GM18507 (cell line): ENCODE measurements around the gene UVRAG.
A peak's percentile ranks its signal among the peaks of the same experiment; 100 is the strongest.

Source experiments
- DNase-seq: peaks from one replicate; pipeline ENCODE4 v3.0.0; 2011; ENCODE audit warnings: low read depth; ENCODE audit not compliant: insufficient read length; ENCODE audit errors: extremely low spot score
- FAIRE-seq: peaks from 2 replicates; lab custom pipeline; 2011; peaks lifted over from hg19 to GRCh38; lab: Jason Lieb, UNC

The UVRAG gene

DNA sequence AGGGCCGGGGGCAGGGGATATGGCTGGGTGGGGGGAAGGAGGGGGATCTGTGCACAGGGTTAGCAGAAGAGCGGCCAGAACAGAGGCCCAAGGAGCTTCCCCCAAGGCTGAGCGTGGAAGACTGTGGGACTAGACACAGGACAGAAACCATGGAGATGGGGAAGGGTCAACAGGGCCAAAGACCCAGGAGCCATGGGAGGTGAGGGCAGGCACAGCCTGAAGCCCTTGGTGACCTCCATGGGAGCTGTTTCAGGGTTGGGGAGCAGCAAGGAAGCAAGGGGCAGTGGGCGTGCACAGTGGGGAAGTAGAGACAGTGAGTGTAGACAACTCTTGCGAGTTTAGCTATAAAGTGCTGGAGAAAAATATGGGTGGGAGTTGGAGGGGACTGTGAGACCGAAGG lies 334.7 kb downstream of the UVRAG start:
- DNase-seq = no peak
- FAIRE-seq = no peak

DNA sequence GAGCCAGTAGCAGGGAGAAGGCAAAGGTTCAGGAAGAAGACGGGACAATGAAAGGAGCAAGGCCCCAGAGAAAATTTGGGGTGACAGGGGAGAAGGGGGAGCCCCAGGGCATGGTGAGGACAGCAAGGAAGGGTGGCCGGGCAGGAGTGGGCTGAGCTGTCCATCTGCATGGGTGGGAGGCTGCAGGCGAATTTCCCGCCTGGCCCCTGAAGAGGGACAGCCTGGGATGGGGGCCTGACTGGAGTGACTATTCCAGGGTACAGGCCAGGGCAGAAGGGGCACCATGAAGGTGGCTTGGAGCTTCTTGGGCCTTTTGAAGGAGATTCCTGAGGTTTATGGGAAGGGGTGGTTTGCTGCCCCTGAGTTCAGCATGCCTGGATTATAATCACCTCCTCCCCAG lies 335.1 kb downstream of the UVRAG start:
- FAIRE-seq (no peak), DNase-seq (no peak)

DNA sequence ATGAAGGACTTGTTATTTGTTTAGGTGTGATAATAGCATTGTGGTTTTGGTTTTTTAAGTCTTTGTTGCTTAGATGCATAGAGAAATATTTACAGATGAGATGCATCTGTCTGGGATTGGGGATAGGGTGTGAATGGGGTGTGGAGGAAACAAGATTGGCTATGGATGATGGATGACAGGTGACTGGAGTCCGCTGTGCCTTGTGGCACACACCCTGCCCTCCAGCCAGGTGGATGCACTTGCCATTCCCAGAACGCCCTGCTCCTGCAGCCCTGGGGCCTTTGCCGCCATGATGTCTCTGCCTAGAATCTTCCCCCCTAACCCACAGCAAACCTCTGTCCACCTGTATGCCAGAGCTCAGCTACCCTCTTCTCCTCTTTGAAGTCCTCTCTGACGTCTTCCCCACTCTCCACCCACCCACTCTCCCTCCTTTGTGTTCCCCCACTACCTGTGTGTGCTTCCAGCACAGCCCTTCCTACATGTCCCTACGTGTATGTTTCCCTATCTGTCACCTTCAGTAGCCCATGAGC lies 336.6 kb downstream of the UVRAG start:
- FAIRE-seq = no peak
- DNase-seq = no peak

DNA sequence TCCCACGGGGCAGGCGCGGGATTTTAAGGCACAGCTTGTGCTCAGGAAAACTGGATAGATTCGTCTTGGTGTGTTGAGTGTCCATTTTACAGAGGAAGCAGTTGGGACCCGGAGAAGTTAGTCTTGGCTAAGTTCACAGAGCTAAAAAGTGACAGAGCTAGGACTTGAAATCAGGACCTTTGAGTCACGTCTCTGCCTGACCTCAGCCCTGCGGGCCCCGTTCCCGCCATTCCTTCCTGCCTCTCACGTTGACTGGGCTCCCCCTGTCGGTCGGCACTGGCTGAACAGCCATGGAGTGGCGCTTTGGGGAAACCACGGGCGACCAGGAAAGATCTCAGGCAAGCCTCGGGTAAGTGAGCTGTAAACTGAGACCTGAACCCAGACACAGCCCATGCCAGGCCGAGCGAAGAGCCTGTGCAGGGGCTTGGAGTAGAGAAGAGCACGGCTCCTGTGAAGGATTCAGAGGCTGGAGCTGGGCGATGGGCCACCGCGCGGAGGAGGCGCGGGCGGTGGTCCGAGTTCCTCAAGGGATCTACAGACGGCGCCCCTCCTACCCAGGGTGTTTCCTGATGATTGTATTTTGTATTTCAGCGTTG lies 337.2 kb downstream of the UVRAG start:
- FAIRE-seq (peak; percentile 91), DNase-seq (peak; percentile 87)

DNA sequence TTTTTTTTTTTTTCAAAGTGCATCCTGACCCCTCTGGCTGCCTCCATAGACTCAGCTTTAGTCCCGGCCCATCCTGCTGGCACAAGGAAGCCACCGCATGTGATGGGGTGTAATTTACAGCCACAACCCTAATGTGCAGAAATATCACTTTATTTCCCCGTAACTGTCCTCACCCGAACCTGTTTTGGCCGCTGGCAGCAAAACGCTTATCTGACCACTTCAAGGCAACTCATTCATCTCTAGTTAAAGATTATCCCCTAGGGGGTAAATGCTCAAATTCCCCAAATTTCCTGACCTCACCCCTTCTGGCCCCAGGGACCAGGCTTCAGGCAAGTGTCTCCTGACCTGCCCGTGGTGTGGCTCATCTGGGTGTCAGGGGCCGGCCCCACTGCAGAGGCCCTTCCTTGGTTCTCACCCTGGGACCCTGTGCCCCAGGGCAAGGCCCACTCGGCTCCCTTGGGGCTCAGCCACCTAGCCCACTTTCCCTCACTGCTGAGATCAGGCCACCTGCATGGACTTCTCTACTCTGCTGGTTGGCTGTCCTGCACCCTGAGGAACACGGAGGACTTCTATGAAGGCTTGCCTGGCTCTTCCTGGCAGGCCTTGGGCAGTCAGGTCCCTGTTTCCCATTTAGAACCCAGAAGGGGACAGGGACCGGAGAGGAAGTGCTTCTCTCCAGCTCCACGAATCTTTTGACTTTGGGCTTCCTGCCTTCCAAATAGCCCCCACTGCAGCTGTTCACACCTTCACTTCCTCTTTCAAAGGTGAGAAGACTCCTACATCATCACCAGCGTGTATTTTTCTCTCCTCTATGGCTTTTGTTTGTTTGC lies 337.9 kb downstream of the UVRAG start:
- no peak for DNase-seq
- FAIRE-seq = peak; percentile 81

DNA sequence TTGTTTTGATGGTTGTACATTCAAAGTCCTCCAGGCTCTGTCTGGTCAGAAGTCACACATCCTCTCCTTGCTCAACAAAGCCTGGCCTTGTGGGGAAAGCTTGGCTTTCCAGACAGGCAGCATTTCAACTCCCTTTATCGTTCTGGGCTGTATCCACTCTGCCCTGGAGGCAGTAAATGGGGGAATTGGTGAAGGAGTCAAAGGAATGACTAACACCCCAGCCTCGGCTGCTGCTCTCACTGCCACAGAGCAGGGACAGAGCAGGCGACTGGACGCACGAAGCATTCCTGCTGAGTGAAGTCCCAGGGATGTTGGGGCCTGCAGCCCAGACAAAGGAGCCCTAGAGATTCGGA lies 338.5 kb downstream of the UVRAG start:
- FAIRE-seq (no peak), DNase-seq (no peak)

DNA sequence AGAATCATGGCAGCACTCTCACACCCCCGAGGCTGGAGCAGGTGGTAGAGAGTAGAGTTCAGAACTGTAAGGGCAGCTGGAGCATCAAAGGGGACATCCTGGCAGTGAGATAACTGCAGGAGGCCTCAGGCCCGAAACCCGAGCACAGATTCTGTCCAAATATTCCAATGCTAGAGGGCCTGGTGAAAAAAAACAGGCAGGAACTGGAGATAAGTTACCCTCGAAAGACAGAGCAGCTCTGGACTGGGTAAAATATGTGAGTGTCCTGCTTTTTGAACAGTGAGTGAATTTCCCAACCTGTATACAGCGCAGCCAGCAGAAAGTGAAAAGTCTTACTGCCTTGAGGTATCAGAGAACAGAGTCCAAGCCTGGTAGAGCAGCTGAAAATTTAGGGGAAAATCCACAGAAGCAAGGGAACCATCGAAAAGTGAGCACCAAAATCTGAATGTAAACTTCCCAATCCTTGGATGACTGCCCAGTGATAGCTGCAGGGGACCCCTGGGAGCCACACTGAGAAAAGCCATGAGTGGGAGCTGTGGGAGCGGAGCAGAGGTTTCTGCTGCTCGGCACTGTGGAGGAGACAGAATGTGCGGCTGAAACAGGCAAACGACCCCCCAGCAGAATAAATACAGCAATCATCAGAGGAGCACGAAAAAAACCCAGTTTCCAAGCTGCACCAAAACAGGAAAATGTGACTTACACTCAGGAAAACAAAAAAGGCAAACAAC lies 340.7 kb downstream of the UVRAG start:
- no peak for DNase-seq
- no peak for FAIRE-seq

DNA sequence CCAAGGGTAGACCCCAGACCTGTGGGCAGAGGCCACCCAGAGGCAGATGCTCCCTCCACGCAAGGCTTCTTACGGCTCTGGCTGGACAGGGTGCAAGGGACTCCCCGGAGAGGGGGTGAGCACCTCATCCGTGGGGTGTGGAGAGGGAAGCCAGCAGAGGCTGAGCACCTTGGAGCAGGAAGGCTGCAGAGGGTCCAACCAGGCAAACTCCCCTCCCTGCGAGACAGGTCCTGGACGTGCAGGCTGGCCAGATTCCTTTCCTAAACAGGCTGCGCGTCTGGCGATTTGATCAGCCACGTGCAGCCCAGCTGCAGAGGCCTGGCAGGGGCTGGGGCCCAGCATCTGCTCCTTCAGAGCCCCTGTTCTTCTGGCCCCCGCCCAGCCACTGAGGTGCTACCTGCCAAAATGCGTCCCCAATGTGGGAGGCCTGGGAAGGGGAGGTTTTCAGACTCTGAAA lies 342.0 kb downstream of the UVRAG start:
- DNase-seq (no peak), FAIRE-seq (no peak)

DNA sequence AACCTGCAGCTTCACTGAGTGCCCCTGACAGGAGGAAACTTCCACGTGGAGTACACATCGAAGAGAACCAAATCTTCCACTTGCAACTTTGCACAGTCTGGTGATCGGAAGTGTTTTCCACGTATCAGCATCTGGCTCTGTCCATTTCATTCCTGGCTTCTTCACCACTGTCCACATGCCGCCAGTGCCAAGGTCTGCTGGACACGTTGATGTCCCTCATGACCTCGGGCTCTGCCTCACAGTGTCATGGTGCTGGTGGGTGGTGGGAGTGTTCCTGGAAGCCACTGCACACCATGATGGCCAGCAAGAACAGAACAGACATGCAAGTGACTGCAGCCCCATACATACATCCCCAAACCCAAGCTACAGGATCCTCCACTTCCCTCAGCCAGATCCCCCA lies 342.9 kb downstream of the UVRAG start:
- no peak for FAIRE-seq
- no peak for DNase-seq

DNA sequence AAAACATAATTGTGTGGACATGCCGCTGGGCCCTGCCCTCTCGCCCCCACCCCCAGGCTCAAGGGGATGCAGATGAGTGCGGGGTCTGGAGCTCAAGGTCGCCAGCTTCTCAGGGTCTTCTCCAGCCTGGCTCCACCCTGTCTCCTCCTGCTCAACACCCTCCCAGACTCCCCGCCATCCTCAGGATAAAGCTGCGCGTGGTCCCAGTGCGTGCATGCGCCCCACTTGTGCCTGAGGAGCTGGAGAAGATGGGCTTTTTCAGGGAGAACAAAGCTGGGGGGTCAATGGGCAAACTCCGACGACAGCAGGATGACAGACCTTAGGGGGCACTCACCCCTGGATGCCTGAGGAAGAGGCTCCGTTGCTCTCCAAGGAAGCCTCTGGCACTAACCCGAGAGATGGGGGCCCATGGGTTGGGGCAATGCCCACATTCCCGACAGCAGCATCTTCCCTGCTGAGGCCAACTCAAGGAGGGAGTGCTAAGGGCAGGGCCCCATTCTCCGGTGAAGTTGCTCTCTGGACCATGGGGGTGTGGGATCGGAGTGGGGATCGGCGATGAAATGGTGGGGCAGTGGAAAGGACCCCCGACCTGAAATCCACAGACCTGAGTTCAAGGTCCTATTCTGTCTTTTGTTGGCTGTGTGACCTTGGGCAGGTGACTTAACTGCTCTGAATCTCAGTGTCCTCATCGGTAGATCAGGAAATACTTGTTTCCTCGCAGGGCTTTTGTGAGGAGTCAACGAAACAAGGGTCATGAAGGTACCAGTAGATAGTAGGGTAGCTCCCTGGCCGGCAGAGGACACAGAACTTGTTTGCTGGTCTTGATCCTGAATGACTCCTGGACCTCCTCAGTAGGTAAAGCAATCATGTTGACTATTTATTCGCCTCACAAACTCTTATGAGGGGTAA lies 343.6 kb downstream of the UVRAG start:
- FAIRE-seq (no peak), DNase-seq (no peak)

DNA sequence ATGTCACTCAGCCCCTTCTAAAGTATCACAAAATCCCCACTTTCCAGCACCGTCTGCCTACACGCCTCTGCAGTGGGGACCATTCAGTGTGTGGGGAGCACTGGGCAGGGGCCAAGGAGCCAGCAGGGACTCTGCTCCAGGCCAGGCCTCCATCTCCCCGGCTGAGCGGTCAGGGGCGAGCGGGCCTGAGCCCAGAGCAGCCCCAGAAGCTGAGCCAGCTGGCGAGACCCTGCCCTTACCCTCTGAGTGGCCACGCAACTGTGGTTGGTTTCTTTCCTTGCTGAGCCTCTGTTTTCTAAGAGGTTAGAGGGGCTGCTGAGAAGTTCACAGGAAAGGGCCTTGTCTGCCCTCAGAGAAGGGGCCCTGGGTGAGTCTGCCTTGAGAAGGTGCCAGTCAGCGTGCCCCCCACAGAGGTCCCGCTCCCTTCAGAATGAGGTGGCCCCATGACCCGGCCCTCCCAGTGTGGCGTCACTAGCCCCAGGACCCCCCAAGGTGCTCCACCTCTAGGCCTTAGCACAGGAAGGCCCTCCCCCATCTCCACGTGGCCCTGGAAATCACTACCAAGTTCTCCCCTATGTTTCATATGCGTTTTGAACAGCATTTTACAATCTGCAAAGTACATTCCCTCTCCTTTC lies 344.4 kb downstream of the UVRAG start:
- FAIRE-seq (no peak), DNase-seq (no peak)

DNA sequence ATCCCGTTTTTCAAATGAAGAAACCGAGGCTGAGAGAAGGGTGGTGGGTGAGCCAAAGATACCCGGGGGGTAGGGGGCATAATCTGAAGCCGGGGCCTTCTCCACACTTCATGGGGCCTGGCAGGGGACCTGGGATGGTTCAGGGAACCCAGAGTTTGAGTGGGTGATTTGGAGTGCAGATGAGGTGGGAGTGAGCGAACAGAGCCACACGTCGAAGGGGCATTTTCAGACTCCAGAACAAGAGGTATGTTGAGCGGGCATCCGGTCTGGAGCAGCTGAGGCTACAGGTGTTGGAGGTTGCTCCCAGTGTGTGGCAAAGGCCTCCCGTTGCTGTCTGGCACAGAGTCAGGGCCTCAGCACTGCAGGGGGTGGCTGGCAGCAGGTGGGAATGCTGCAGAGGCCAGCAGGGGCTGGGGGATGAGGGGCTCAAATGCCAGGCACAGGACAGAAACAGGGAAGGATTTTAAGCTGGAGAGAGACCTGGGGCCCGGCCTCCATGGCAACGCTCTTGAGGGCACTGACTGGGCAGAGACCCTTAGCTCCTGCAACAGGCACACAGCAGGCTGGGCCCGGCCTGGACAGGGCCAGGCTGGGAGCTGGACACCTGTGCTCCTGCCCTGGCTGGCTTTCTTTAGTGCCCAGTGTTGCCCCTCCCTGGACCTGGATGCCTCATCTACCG lies 345.1 kb downstream of the UVRAG start:
- DNase-seq (no peak), FAIRE-seq (no peak)

DNA sequence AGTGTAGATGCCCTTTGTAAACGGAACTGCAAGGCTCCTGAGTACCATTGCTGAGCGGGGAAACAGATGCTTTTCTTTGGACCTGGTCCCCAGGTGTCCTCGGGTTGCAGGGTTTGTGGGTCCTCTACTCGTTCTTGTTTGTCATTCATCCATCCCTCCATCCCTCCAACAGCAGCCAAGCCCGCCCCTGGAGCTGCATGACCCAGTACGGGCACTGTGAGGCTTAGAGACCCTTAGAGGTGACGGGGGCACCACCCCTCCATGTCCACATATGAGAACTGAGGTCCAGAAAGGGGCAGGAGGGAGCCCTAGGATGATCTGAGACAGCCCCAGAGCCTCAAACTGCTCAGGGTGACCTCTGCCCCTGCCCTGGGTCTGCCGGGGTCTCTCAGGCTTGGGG lies 345.8 kb downstream of the UVRAG start:
- FAIRE-seq (no peak), DNase-seq (no peak)

DNA sequence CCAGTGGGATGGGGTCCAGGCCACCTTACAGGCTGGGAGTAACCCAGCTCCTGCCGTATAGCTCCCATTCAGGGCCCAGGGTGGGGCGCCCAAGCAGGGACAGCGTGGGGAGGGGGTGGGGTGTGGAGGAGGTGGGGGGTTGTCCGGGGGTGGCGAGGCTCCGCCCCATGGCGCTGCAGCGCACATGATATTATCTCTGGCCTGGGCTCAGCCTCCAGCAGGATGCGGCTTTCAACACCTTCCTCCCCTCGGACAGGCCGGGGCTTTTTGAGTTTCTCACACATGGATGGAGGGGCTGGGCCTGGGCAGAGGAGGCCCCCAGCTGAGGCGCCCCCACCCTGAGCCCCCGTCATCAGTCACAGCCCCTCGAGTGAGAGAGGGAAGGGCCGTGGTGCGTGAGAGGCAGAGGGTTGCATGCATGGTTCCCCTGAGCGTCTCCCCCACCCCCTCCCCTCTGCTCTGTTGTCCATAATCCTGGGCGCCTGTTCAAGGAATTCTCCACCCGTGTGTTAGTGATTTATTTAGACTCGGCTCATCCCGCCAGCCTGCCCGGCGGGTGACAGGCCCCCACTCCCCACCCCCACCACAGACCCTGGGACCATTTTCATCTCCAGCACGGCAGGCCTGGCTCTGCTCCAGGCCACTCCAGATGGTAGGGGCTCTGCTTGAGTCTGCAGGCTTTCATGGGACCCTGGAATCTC lies 346.4 kb downstream of the UVRAG start:
- DNase-seq (no peak), FAIRE-seq (no peak)

DNA sequence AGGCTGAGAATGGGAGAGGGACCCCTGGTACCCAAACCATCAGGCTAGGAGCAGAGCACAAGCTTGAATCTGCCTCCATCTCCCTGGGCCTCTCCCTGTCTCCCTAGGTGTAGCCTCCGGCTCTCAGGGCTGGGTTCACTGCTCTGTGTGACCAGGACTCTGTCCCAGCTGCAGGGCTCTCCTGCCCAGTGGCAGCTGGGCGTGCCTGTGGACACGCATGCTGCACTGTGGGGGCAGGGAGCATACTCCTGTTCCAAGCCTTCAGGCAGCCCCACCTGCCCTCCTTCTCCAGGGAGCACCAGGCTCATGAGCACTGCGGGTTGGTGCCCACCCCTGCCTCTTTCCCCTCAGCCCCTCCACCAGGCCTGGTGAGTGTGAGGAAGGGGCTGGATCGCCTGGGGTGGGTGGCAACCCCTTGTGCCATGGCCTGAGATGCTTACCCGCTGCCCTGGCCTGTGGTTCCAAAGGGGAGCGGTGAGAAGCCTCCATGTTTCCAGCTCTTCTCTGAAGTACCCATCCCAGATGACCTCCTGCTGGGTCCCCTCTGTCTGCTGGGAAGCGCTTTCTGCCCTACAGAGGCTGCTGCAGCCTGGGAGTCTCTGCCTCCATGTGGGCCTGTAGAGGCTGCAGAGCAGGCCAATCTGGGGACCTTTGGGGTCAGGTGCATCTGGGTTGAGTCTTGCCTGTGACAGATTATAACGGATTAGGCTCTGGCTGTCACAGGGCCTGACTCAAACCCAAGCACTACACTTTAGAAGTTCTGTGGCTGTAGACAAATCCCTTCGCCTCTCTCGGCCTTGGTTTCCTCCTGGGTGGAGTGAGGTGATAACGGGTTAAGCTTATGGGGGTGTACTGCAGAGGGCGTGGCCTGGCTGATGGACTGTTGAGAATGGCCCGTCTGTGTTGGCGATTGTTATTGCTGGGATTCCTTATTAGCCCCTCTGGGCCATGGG lies 347.6 kb downstream of the UVRAG start:
- FAIRE-seq (no peak), DNase-seq (no peak)

DNA sequence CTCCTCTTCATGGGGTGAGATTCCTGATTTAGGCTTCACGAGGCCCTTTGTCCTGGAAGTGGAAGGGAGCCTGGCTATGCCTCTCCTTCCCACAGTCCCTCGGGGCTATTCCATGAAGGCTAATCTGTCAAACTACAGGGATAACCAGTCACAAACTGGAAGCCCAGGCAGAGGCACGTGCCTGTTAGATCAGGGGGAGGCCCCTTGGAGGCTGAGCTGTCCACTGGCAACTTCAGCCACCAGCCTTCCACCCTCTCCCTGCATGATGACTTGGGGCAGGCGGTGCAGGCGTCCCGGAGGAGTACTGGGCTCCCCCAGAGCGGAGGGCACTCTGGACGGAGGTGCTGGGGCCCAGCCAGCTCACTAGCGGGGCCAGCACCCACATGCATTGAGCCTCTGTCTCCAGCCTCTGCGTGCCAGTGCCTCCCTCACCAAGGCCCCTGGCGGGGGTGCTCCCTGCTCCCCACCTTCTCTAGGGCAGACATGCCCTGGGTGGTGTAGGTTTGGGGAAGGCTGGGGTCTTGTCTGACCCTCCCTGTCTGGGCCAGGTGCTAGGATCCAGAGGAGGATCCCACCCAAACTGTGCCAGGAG lies 348.4 kb downstream of the UVRAG start:
- FAIRE-seq (no peak), DNase-seq (no peak)

DNA sequence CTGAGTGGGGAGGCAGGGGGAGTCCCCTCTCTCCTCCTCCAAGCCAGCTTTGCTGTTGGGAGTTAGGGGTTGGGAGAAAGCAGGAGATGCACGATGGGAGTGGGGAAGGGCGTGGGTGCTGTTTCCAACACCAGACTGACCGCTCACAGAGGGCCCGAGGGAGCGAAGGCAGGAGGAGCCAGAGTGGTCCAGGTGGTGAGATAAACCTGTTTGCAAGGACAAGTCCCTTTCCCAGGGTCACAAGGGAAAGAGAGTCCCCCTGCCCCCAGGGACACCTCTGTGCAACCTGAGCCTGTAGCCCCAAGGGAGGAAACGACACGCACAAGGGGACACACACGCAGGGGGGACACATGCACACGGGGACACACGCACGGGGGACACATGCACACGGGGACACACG lies 349.1 kb downstream of the UVRAG start:
- FAIRE-seq = no peak
- no peak for DNase-seq
